K562 (cell line): ENCODE results near the gene UFSP2. TPM values are rescaled to one million over a fixed set of nuclear protein-coding genes. Genes with fewer than 3 reads are reported as not detected.

Experiments used
- BMI1 ChIP-seq: fragments of 150-350 bp; IDR thresholded peaks from 2 replicates; pipeline ENCODE4 v1.6.1; 2014; ENCODE audit warnings: low read length
- CREM ChIP-seq: IDR thresholded peaks from 2 replicates; pipeline ENCODE4 v1.6.1; 2014; ENCODE audit warnings: antibody characterized with exemption, low read depth
- DMBX1 ChIP-seq: fragments of 250-450 bp; sonication (Bioruptor Pico); IDR thresholded peaks from 2 replicates; pipeline ENCODE4 v1.8.0; 2022; ENCODE audit warnings: inconsistent platforms, mild to moderate bottlenecking, moderate library complexity, borderline replicate concordance
- E2F4 ChIP-seq: sonication (generic); formaldehyde crosslinking; IDR thresholded peaks from 2 replicates; pipeline ENCODE4 v1.8.0; 2022; ENCODE audit warnings: mild to moderate bottlenecking, low read depth, missing genetic modification reagents
- E2F6 ChIP-seq, 2 experiments: IDR thresholded peaks; 2 replicates each; pipeline ENCODE4 v1.6.1; 2011; ENCODE audit warnings: borderline replicate concordance in 1 of 2, control low read depth in 1 of 2, low read depth in 1 of 2, low read length in 1 of 2, mild to moderate bottlenecking in 1 of 2, mixed read lengths in 1 of 2, moderate library complexity in 1 of 2; ENCODE audit not compliant: insufficient read depth in 1 of 2, insufficient read length in 1 of 2, poor library complexity in 1 of 2, severe bottlenecking in 1 of 2; ENCODE audit errors: extremely low read depth in 1 of 2
- FOXK1 ChIP-seq: sonication (generic); formaldehyde crosslinking; IDR thresholded peaks from 2 replicates; pipeline ENCODE4 v1.8.0; 2022; ENCODE audit warnings: missing genetic modification reagents, mild to moderate bottlenecking, borderline replicate concordance
- ILK ChIP-seq: fragments of 450-650 bp; IDR thresholded peaks from 2 replicates; pipeline ENCODE4 v1.6.1; 2016; ENCODE audit warnings: missing genetic modification characterization, low read depth, mild to moderate bottlenecking, missing compliant biosample characterization, moderate library complexity, borderline replicate concordance
- MAFG ChIP-seq: fragments of 450-650 bp; conservative IDR thresholded peaks from 2 replicates; pipeline ENCODE4 v1.6.1; 2016; ENCODE audit warnings: missing genetic modification characterization, missing compliant biosample characterization
- MCM2 ChIP-seq: fragments of 450-650 bp; IDR thresholded peaks from 2 replicates; pipeline ENCODE4 v1.6.1; 2017; ENCODE audit warnings: low read depth, mild to moderate bottlenecking
- MXI1 ChIP-seq: IDR thresholded peaks from 2 replicates; pipeline ENCODE4 v1.6.1; 2011; ENCODE audit warnings: low read depth, mild to moderate bottlenecking, improper control_type of control experiment, low read length
- PREB ChIP-seq: sonication (generic); formaldehyde crosslinking; IDR thresholded peaks from 2 replicates; pipeline ENCODE4 v1.8.1; 2023; ENCODE audit warnings: mild to moderate bottlenecking, missing genetic modification reagents
- RFX5 ChIP-seq: IDR thresholded peaks from 2 replicates; pipeline ENCODE4 v1.6.1; 2011; ENCODE audit warnings: low read depth, mild to moderate bottlenecking, improper control_type of control experiment, low read length
- SAFB ChIP-seq: fragments of 200-400 bp; formaldehyde crosslinking; IDR thresholded peaks from 2 replicates; pipeline ENCODE4 v1.6.1; 2017; ENCODE audit warnings: low read depth, low read length, borderline replicate concordance
- TGIF2 ChIP-seq: sonication (generic); formaldehyde crosslinking; IDR thresholded peaks from 2 replicates; pipeline ENCODE4 v1.8.1; 2022; ENCODE audit warnings: mild to moderate bottlenecking, missing genetic modification reagents, moderate library complexity
- TSHZ1 ChIP-seq: fragments of 250-450 bp; sonication (Bioruptor Pico); IDR thresholded peaks from 2 replicates; pipeline ENCODE4 v1.4.0; 2020; ENCODE audit warnings: mild to moderate bottlenecking, moderate library complexity
- USF2 ChIP-seq: sonication (generic); formaldehyde crosslinking; IDR thresholded peaks from 2 replicates; pipeline ENCODE4 v1.5.0; 2020; ENCODE audit warnings: missing genetic modification reagents
- ZKSCAN3 ChIP-seq: fragments of 250-450 bp; sonication (Bioruptor Pico); IDR thresholded peaks from 2 replicates; pipeline ENCODE4 v1.4.0; 2020
- ZNF263 ChIP-seq: sonication (generic); formaldehyde crosslinking; IDR thresholded peaks from 2 replicates; pipeline ENCODE4 v1.8.0; 2022; ENCODE audit warnings: mild to moderate bottlenecking, missing genetic modification reagents, borderline replicate concordance
- ZNF57 ChIP-seq: fragments of 450-650 bp; formaldehyde crosslinking; IDR thresholded peaks from 2 replicates; pipeline ENCODE4 v1.4.0; 2020; ENCODE audit warnings: mild to moderate bottlenecking, moderate library complexity
- polyA plus RNA-seq, 8 experiments: library from polyadenylated mRNA; depleted of rRNA in 4 of 8; stranded (reverse) in 5 of 8; unstranded in 3 of 8; fragments of >200 nt; fragmentation: Nextera tagmentation in 2 of 8; fragmentation: Illumina TruSeq in 1 of 8; extraction: Ambion mirVana in 2 of 8; extraction: Trizol in 1 of 8; gene quantifications; 2 replicates each; pipeline versions ENCODE4 v1.2.1 to v1.2.3, GENCODE V29; 2011 to 2014; ENCODE audit warnings: inconsistent platforms in 1 of 8, missing spikeins in 1 of 8
- total RNA-seq, 7 experiments: library from RNA; depleted of rRNA in 6 of 7; stranded (reverse); fragments of >200 nt in 6 of 7; fragmentation: Illumina TruSeq in 2 of 7; extraction: Trizol in 2 of 7; gene quantifications; 2 replicates each; pipeline versions ENCODE4 v1.2.1 to v1.2.3, GENCODE V29; 2011 to 2021; ENCODE audit warnings: low replicate concordance in 1 of 7

The UFSP2 gene
- total and polyA plus RNA-seq, 9 of the 15 experiments (the other 6 are each of a cell fraction or from before 2014, with no cell fraction given) = 20.1 to 55.8 (median 26.6) TPM

- TF ChIP-seq PREB (CRISPR knock-in tag) (no peak), CREM (peak; percentile 86), TGIF2 (no peak), TSHZ1 (CRISPR knock-in tag) (no peak), SAFB (no peak), ILK (no peak), MAFG (no peak), ZKSCAN3 (CRISPR knock-in tag) (no peak), E2F6 (IDR thresholded peaks at IDR 0.05; ENCODE audit: borderline replicate concordance in 1 of 2, extremely low read depth in 1 of 2, insufficient read depth in 1 of 2, insufficient read length in 1 of 2, low read depth in 1 of 2, low read length in 1 of 2, poor library complexity in 1 of 2, severe bottlenecking in 1 of 2) (peak in 1 of 2 experiments; percentile 14), FOXK1 (CRISPR knock-in tag) (no peak), USF2 (CRISPR knock-in tag) (0 out of 2 replicates have a peak, but pooled peaks have one; percentile 4), E2F4 (CRISPR knock-in tag) (no peak), DMBX1 (no peak), BMI1 (peak; percentile 3; the same call in 1 of the 2 replicates), MXI1 (no peak), ZNF263 (CRISPR knock-in tag) (no peak), RFX5 (no peak), ZNF57 (CRISPR knock-in tag) (no peak), MCM2 (no peak)
Measured at GRCh38 chr4:185471235-185472102, 45.7 kb upstream of the UFSP2 start, which contains the start of gene CCDC110 (continued).
